WTC11 (cell line): ENCODE measurements around the gene DLL1.

Experiments used
- CREM ChIP-seq: sonication (generic); formaldehyde crosslinking; IDR thresholded peaks from 2 replicates; pipeline ENCODE4 v1.8.1; 2022; ENCODE audit warnings: mild to moderate bottlenecking, missing genetic modification reagents, moderate library complexity
- E2F1 ChIP-seq: sonication (generic); formaldehyde crosslinking; IDR thresholded peaks from 2 replicates; pipeline ENCODE4 v1.8.0; 2022; ENCODE audit warnings: mild to moderate bottlenecking, missing genetic modification reagents
- JUN ChIP-seq: sonication (generic); formaldehyde crosslinking; IDR thresholded peaks from 2 replicates; pipeline ENCODE4 v1.8.0; 2023; ENCODE audit warnings: mild to moderate bottlenecking, missing genetic modification reagents
- MAX ChIP-seq: sonication (generic); formaldehyde crosslinking; IDR thresholded peaks from 2 replicates; pipeline ENCODE4 v1.8.0; 2022; ENCODE audit warnings: mild to moderate bottlenecking, missing genetic modification reagents
- PRDM15 ChIP-seq: sonication (generic); formaldehyde crosslinking; IDR thresholded peaks from 2 replicates; pipeline ENCODE4 v1.8.0; 2022; ENCODE audit warnings: missing genetic modification reagents
- SP1 ChIP-seq: sonication (generic); formaldehyde crosslinking; conservative IDR thresholded peaks from 2 replicates; pipeline ENCODE4 v1.8.1; 2022; ENCODE audit warnings: missing genetic modification reagents
- TEAD4 ChIP-seq: sonication (generic); formaldehyde crosslinking; IDR thresholded peaks from 2 replicates; pipeline ENCODE4 v1.8.0; 2022; ENCODE audit warnings: mild to moderate bottlenecking, missing genetic modification reagents
- ZNF121 ChIP-seq: sonication (generic); formaldehyde crosslinking; IDR thresholded peaks from 2 replicates; pipeline ENCODE4 v1.8.0; 2023; ENCODE audit warnings: missing genetic modification reagents
- ZNF263 ChIP-seq: sonication (generic); formaldehyde crosslinking; IDR thresholded peaks from 2 replicates; pipeline ENCODE4 v1.8.1; 2022; ENCODE audit warnings: low read depth, mild to moderate bottlenecking, moderate library complexity, missing genetic modification reagents
- TF ChIP-seq, protein P1 (sequence below): fragments of 200-600 bp; IDR thresholded peaks from 2 replicates; pipeline ENCODE4 v1.8.0; 2022; ENCODE audit warnings: antibody characterized with exemption
- TF ChIP-seq, protein P2 (sequence below): sonication (generic); formaldehyde crosslinking; IDR thresholded peaks from 2 replicates; pipeline ENCODE4 v1.8.1; 2023; ENCODE audit warnings: mild to moderate bottlenecking, missing genetic modification reagents
- TF ChIP-seq, protein P3 (sequence below): sonication (generic); formaldehyde crosslinking; conservative IDR thresholded peaks from 2 replicates; pipeline ENCODE4 v1.8.1; 2022; ENCODE audit warnings: mild to moderate bottlenecking, missing genetic modification reagents
- TF ChIP-seq, protein P4 (sequence below): sonication (generic); formaldehyde crosslinking; IDR thresholded peaks from 2 replicates; pipeline ENCODE4 v1.8.1; 2023; ENCODE audit warnings: mild to moderate bottlenecking, moderate library complexity, missing genetic modification reagents

GRCh38 chr6:170262489-170263088, 28.3 kb downstream of the DLL1 start:
- TF ChIP-seq, protein P1, sequence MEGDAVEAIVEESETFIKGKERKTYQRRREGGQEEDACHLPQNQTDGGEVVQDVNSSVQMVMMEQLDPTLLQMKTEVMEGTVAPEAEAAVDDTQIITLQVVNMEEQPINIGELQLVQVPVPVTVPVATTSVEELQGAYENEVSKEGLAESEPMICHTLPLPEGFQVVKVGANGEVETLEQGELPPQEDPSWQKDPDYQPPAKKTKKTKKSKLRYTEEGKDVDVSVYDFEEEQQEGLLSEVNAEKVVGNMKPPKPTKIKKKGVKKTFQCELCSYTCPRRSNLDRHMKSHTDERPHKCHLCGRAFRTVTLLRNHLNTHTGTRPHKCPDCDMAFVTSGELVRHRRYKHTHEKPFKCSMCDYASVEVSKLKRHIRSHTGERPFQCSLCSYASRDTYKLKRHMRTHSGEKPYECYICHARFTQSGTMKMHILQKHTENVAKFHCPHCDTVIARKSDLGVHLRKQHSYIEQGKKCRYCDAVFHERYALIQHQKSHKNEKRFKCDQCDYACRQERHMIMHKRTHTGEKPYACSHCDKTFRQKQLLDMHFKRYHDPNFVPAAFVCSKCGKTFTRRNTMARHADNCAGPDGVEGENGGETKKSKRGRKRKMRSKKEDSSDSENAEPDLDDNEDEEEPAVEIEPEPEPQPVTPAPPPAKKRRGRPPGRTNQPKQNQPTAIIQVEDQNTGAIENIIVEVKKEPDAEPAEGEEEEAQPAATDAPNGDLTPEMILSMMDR = no peak
- TF ChIP-seq, protein P2, sequence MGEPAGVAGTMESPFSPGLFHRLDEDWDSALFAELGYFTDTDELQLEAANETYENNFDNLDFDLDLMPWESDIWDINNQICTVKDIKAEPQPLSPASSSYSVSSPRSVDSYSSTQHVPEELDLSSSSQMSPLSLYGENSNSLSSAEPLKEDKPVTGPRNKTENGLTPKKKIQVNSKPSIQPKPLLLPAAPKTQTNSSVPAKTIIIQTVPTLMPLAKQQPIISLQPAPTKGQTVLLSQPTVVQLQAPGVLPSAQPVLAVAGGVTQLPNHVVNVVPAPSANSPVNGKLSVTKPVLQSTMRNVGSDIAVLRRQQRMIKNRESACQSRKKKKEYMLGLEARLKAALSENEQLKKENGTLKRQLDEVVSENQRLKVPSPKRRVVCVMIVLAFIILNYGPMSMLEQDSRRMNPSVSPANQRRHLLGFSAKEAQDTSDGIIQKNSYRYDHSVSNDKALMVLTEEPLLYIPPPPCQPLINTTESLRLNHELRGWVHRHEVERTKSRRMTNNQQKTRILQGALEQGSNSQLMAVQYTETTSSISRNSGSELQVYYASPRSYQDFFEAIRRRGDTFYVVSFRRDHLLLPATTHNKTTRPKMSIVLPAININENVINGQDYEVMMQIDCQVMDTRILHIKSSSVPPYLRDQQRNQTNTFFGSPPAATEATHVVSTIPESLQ (CRISPR knock-in tag) = no peak
- TF ChIP-seq CREM (no peak), MAX (CRISPR knock-in tag) (no peak), SP1 (CRISPR knock-in tag) (no peak), ZNF263 (CRISPR knock-in tag) (no peak), TEAD4 (CRISPR knock-in tag) (no peak), PRDM15 (CRISPR knock-in tag) (no peak), ZNF121 (CRISPR knock-in tag) (no peak), E2F1 (CRISPR knock-in tag) (no peak), JUN (CRISPR knock-in tag) (no peak)
- TF ChIP-seq, protein P3, sequence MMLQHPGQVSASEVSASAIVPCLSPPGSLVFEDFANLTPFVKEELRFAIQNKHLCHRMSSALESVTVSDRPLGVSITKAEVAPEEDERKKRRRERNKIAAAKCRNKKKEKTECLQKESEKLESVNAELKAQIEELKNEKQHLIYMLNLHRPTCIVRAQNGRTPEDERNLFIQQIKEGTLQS (CRISPR knock-in tag) = no peak
- TF ChIP-seq, protein P4, sequence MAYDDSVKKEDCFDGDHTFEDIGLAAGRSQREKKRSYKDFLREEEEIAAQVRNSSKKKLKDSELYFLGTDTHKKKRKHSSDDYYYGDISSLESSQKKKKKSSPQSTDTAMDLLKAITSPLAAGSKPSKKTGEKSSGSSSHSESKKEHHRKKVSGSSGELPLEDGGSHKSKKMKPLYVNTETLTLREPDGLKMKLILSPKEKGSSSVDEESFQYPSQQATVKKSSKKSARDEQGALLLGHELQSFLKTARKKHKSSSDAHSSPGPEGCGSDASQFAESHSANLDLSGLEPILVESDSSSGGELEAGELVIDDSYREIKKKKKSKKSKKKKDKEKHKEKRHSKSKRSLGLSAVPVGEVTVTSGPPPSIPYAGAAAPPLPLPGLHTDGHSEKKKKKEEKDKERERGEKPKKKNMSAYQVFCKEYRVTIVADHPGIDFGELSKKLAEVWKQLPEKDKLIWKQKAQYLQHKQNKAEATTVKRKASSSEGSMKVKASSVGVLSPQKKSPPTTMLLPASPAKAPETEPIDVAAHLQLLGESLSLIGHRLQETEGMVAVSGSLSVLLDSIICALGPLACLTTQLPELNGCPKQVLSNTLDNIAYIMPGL (CRISPR knock-in tag) = no peak
